Adrenal gland (tissue), 12 donors: ENCODE data around the gene CTDSP2. TPM values are rescaled to one million over a fixed set of nuclear protein-coding genes. Genes with fewer than 3 reads are reported as not detected.
A peak's percentile ranks its signal among the peaks of the same experiment; 100 is the strongest.

Experiments used
- DNase-seq, 7 donors: peaks; one replicate each; pipeline ENCODE4 v3.0.0-alpha.2; 2019 to 2020
- H3K27ac ChIP-seq, 5 donors: fragments of 200-600 bp; sonication (generic) in 4 of 5; 1 replicate in 3 of 5; 2 replicates in 2 of 5; pipeline versions ENCODE4 v1.5.1 to v1.8.0; 2016 to 2020; ENCODE audit warnings: mild to moderate bottlenecking in 1 of 5
- H3K27me3 ChIP-seq: fragments of 200-600 bp; 2 replicates; pipeline ENCODE4 v1.8.0; 2021
- H3K36me3 ChIP-seq, 2 donors: fragments of 200-600 bp; replicated peaks in 1 of 2; 1 replicate in 1 of 2; 2 replicates in 1 of 2; pipeline versions ENCODE4 v1.5.1 to v1.8.0; 2018 to 2022
- H3K4me1 ChIP-seq, 2 donors: fragments of 200-600 bp; replicated peaks in 1 of 2; 1 replicate in 1 of 2; 2 replicates in 1 of 2; pipeline versions ENCODE4 v1.5.1 to v1.8.0; 2018 to 2021
- H3K4me3 ChIP-seq, 4 donors: fragments of 200-600 bp; sonication (generic) in 3 of 4; one replicate each; pipeline ENCODE4 v1.5.1; 2016 to 2018
- H3K9me3 ChIP-seq, 3 donors: fragments of 200-600 bp; sonication (generic) in 1 of 3; replicated peaks in 1 of 3; 1 replicate in 2 of 3; 2 replicates in 1 of 3; pipeline versions ENCODE4 v1.5.1 to v1.8.0; 2016 to 2021
- CTCF ChIP-seq, 6 experiments: fragments of 450-650 bp in 4 of 6; fragments of 200-600 bp in 2 of 6; sonication (generic) in 1 of 6; IDR thresholded peaks; 1 replicate in 5 of 6; 2 replicates in 1 of 6; pipeline versions ENCODE4 v1.5.1 to v1.8.0; 2016 to 2021; ENCODE audit warnings: antibody characterized with exemption in 6 of 6, mild to moderate bottlenecking in 2 of 6, moderate library complexity in 1 of 6
- POLR2A ChIP-seq, 2 donors: fragments of 450-650 bp; IDR thresholded peaks; one replicate each; pipeline ENCODE4 v1.6.1; 2017; ENCODE audit warnings: antibody characterized with exemption in 2 of 2, mild to moderate bottlenecking in 2 of 2, moderate library complexity in 1 of 2
- WGBS, 4 donors: extraction: QIAGEN DNeasy Blood & Tissue Kit in 2 of 4; methylation state at CpG; one replicate each; pipeline versions ENCODE4 v1.1.5 to v1.1.7; 2013 to 2017; 5-methylcytosine and 5-hydroxymethylcytosine counted together
- intact Hi-C, 2 donors: fragments of 100-400 bp; cut with DNase I; formaldehyde crosslinking; loops; one replicate each; pipeline versions ENCODE4 v1.14.1 to v1.15.0; 2022 to 2023
- polyA plus RNA-seq, 3 donors: library from polyadenylated mRNA; stranded (reverse); fragments of 200-250 nt in 2 of 3; fragments of 350-450 nt in 1 of 3; fragmentation: Illumina TruSeq in 1 of 3; extraction: RNeasy Lipid Tissue Mini Kit (QIAGEN cat#74804) in 1 of 3; gene quantifications; one replicate each; pipeline ENCODE4 v1.2.3, GENCODE V29; 2013 to 2014
- total RNA-seq, 9 donors: library from RNA; depleted of rRNA in 4 of 9; stranded (reverse); fragments of >200 nt in 4 of 9; fragments of 120-200 nt in 1 of 9; fragmentation: NEBNext Ultra II Directional in 1 of 9; extraction: Animal tissue kit (Norgen Biotek cat#: 25700) in 1 of 9; gene quantifications; one replicate each; pipeline versions ENCODE4 v1.1.0 to v1.2.4, GENCODE V29; 2013 to 2023
- donor health status: healthy with polysubstance abuse.
- donor health status: Bipolar disorder and iron deficiency.
- donor health status: DM: yes; HTN: yes; CAD: no.
- donor health status: DM: no; HTN: no; CAD: no.
- donor health status: DM: no; HTN: no; CAD: no.
- donor health status: DM: yes; HTN: yes; CAD: no.

Gene CTDSP2
- total and polyA plus RNA-seq, 12 donors, result 42.9 to 275 (median 192) TPM

DNA sequence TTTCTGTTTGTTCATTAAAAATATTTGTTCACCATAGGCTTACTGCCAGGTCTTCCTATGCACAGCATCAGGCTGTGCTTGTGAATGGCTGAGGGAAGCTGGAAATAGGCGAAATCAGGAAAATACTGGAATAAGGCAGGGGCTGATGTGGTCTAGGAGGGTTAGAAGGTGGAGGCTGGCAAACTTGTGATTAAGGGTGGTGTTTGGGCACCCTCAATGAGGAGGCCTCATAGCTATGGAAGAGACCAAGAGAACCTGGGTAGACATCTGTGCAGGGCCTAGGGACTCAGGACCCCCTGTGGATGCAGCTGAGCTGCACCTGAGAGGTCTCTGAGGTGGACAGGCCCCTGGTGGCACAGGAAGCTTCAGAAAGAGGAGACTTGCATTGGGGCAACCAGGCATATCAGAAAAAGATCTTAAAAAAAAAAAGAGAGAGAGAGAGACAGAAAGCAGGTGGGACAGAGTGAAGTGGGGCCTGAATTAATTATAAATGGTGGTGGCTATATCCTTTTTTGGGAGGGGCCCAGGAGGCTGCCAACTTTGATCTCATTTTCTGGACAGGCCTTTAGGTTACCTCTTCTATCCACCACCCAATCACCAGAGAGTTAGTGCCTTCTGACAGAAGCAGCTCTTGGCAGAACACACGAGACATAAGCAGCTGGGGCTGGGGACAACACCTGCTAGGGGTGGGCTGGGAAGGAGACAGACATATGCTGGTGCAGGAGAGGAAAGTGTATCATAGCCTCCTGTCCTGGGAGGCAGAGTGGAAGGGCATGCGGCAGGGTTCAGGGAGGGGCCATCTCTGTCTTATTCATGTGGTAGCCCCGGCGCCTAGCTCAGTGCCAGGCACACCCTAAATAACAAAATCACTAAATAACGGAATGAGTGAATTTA is 48.1 kb upstream of the CTDSP2 start:
- WGBS, 4 donors, result 82 to 88% (median 84%) methylated on average over 6 of the region's 6 CpGs
- Histone ChIP-seq H3K27ac (peak overlapping the region; percentile 54 to 98 (median 79)), H3K4me3 (no peak overlapping the region), H3K27me3 (no peaks in the 10 kb centered on the region), H3K36me3 (no peaks in the 10 kb centered on the region), H3K4me1 (peaks cover 58 to 95% of the 10 kb centered on the region in 2 donors), H3K9me3 (no peaks in the 10 kb centered on the region)
- no peak for DNase-seq
- intact Hi-C loops, result loop anchor here (5.0 kb wide), 2 partner anchors 57 to 62 kb away; no protein-coding TSS in a partner anchor
- TF ChIP-seq POLR2A (IDR thresholded peaks at IDR 0.05) (no peak), CTCF (IDR thresholded peaks at IDR 0.05) (no peak)

GRCh38 chr12:57893431-57894353 is 47.2 kb upstream of the CTDSP2 start:
- H3K9me3 ChIP-seq, result no peaks in the 10 kb centered on the region
- intact Hi-C loops, result no loop called here
- no peak overlapping the region for H3K4me3 ChIP-seq
- H3K4me1 ChIP-seq, result peaks cover 60 to 96% of the 10 kb centered on the region in 2 donors
- peak overlapping the region; percentile 54 to 98 (median 79) for H3K27ac ChIP-seq
- peak; percentile 77 to 95 (median 87) for DNase-seq
- peak in 4 of 6 experiments; percentile 31 to 37 (median 34) for TF ChIP-seq CTCF (IDR thresholded peaks at IDR 0.05)
- peak in 1 of 2 donors; percentile 39 for TF ChIP-seq POLR2A (IDR thresholded peaks at IDR 0.05)
- 20 to 37% (median 27%) methylated on average over 10 to 13 of the region's 13 CpGs for WGBS, 4 donors
- H3K36me3 ChIP-seq, result no peaks in the 10 kb centered on the region
- no peaks in the 10 kb centered on the region for H3K27me3 ChIP-seq

GRCh38 chr12:57892232-57892972 is 45.9 kb upstream of the CTDSP2 start:
- Histone ChIP-seq H3K4me1 (peaks cover 57 to 96% of the 10 kb centered on the region in 2 donors), H3K36me3 (no peaks in the 10 kb centered on the region), H3K9me3 (no peaks in the 10 kb centered on the region), H3K4me3 (no peak overlapping the region), H3K27ac (peak overlapping the region in 3 of 5 donors; percentile 67 to 97 (median 76)), H3K27me3 (no peaks in the 10 kb centered on the region)
- DNase-seq, result no peak
- intact Hi-C loops, result no loop called here
- 68 to 82% (median 73%) methylated on average over 9 of the region's 9 CpGs for WGBS, 4 donors
- TF ChIP-seq POLR2A (IDR thresholded peaks at IDR 0.05) (no peak), CTCF (IDR thresholded peaks at IDR 0.05) (no peak)
